IMR-90 (cell line): Measurements from ENCODE around the gene THOC6.

ENCODE experiments used
- BHLHE40 ChIP-seq: fragments of 150-350 bp; IDR thresholded peaks from 2 replicates; pipeline ENCODE4 v1.6.1; 2016; ENCODE audit warnings: mild to moderate bottlenecking, low read depth, low read length
- CHD1 ChIP-seq: IDR thresholded peaks from 2 replicates; pipeline ENCODE4 v1.6.1; 2012; ENCODE audit warnings: low read depth, low read length, improper control_type of control experiment
- CTCF ChIP-seq: conservative IDR thresholded peaks from 2 replicates; pipeline ENCODE4 v1.5.1; 2012; ENCODE audit warnings: mild to moderate bottlenecking, low read depth, low read length, improper control_type of control experiment
- MAZ ChIP-seq: IDR thresholded peaks from 2 replicates; pipeline ENCODE4 v1.6.1; 2012; ENCODE audit warnings: low read depth, mild to moderate bottlenecking, low read length, improper control_type of control experiment, moderate library complexity, borderline replicate concordance
- POLR2A ChIP-seq: IDR thresholded peaks from 2 replicates; pipeline ENCODE4 v1.6.1; 2012; ENCODE audit warnings: mild to moderate bottlenecking, low read depth, low read length

GRCh38 chr16:2996298-2996697, 27.5 kb upstream of the THOC6 start:
- TF ChIP-seq CTCF (no peak), POLR2A (no peak), MAZ (no peak), CHD1 (no peak), BHLHE40 (no peak)
